SK-N-SH treated with all-trans-retinoic acid at 6 μM for 48 hours (cell line): Measurements from ENCODE around the gene HMGXB4.

Experiments used
- ATAC-seq: fragments of 200-7000 bp; cut with Tn5 transposase; 3 replicates; pipeline ENCODE4 v1.9.1; 2020; ENCODE audit warnings: mild to moderate bottlenecking, moderate library complexity
- ARNTL ChIP-seq: fragments of 450-650 bp; formaldehyde crosslinking; IDR thresholded peaks from 2 replicates; pipeline ENCODE4 v1.5.0; 2020; ENCODE audit warnings: low read depth, mild to moderate bottlenecking, moderate library complexity, borderline replicate concordance
- BACH2 ChIP-seq: fragments of 250-450 bp; sonication (Bioruptor Pico); IDR thresholded peaks from 2 replicates; pipeline ENCODE4 v1.9.0; 2021; ENCODE audit warnings: mild to moderate bottlenecking, borderline replicate concordance
- CREB5 ChIP-seq: fragments of 250-450 bp; sonication (Bioruptor Pico); IDR thresholded peaks from 2 replicates; pipeline ENCODE4 v1.5.1; 2020; ENCODE audit warnings: low read depth, mild to moderate bottlenecking, moderate library complexity
- CSDC2 ChIP-seq: fragments of 250-450 bp; sonication (Bioruptor Pico); IDR thresholded peaks from 2 replicates; pipeline ENCODE4 v1.5.0; 2020; ENCODE audit warnings: mild to moderate bottlenecking, moderate library complexity
- CSRNP3 ChIP-seq: fragments of 250-450 bp; sonication (Bioruptor Pico); IDR thresholded peaks from 2 replicates; pipeline ENCODE4 v1.5.1; 2021; ENCODE audit warnings: mild to moderate bottlenecking, moderate library complexity
- ESRRG ChIP-seq: fragments of 250-450 bp; sonication (Bioruptor Pico); IDR thresholded peaks from 2 replicates; pipeline ENCODE4 v1.6.1; 2021; ENCODE audit warnings: mild to moderate bottlenecking
- ISL1 ChIP-seq: fragments of 250-450 bp; sonication (Bioruptor Pico); IDR thresholded peaks from 2 replicates; pipeline ENCODE4 v2.1.2; 2022; ENCODE audit warnings: mild to moderate bottlenecking, moderate library complexity
- OSR1 ChIP-seq: fragments of 250-450 bp; sonication (Bioruptor Pico); IDR thresholded peaks from 2 replicates; pipeline ENCODE4 v1.8.0; 2022; ENCODE audit warnings: moderate library complexity, mild to moderate bottlenecking, inconsistent platforms
- POU6F1 ChIP-seq: fragments of 250-450 bp; sonication (Bioruptor Pico); IDR thresholded peaks from 2 replicates; pipeline ENCODE4 v1.8.0; 2021; ENCODE audit warnings: low read depth, mild to moderate bottlenecking, moderate library complexity, borderline replicate concordance
- PPARA ChIP-seq: fragments of 250-450 bp; sonication (Bioruptor Pico); IDR thresholded peaks from 2 replicates; pipeline ENCODE4 v1.5.0; 2020; ENCODE audit warnings: mild to moderate bottlenecking, borderline replicate concordance
- RARB ChIP-seq: fragments of 250-450 bp; sonication (Bioruptor Pico); IDR thresholded peaks from 2 replicates; pipeline ENCODE4 v1.8.0; 2021; ENCODE audit warnings: mild to moderate bottlenecking, moderate library complexity
- SNAI2 ChIP-seq: fragments of 250-450 bp; sonication (Bioruptor Pico); IDR thresholded peaks from 2 replicates; pipeline ENCODE4 v1.5.0; 2020; ENCODE audit warnings: mild to moderate bottlenecking, moderate library complexity
- TCF4 ChIP-seq: fragments of 250-450 bp; sonication (Bioruptor Pico); IDR thresholded peaks from 2 replicates; pipeline ENCODE4 v1.8.0; 2021; ENCODE audit warnings: mild to moderate bottlenecking, moderate library complexity, borderline replicate concordance
- TSHZ2 ChIP-seq: fragments of 250-450 bp; sonication (Bioruptor Pico); IDR thresholded peaks from 2 replicates; pipeline ENCODE4 v1.5.0; 2020; ENCODE audit warnings: mild to moderate bottlenecking, moderate library complexity
- ZC3H10 ChIP-seq: fragments of 250-450 bp; sonication (Bioruptor Pico); IDR thresholded peaks from 2 replicates; pipeline ENCODE4 v1.5.1; 2021; ENCODE audit warnings: mild to moderate bottlenecking, moderate library complexity
- ZFP30 ChIP-seq: fragments of 450-650 bp; formaldehyde crosslinking; IDR thresholded peaks from 2 replicates; pipeline ENCODE4 v1.5.0; 2022; ENCODE audit warnings: mild to moderate bottlenecking, moderate library complexity
- ZNF565 ChIP-seq: fragments of 450-650 bp; formaldehyde crosslinking; conservative IDR thresholded peaks from 2 replicates; pipeline ENCODE4 v1.5.0; 2020; ENCODE audit warnings: low read depth, mild to moderate bottlenecking, moderate library complexity
- ZNF8 ChIP-seq: fragments of 450-650 bp; formaldehyde crosslinking; IDR thresholded peaks from 2 replicates; pipeline ENCODE4 v1.5.0; 2020; ENCODE audit warnings: mild to moderate bottlenecking, moderate library complexity

HMGXB4 gene

GRCh38 chr22:35230417-35230816 lies 26.9 kb upstream of the HMGXB4 start:
- ATAC-seq: no peak
- TF ChIP-seq CSRNP3 (no peak), TSHZ2 (CRISPR knock-in tag) (no peak), BACH2 (CRISPR knock-in tag) (no peak), ARNTL (CRISPR knock-in tag) (no peak), CSDC2 (no peak), ZNF8 (CRISPR knock-in tag) (no peak), CREB5 (CRISPR knock-in tag) (no peak), POU6F1 (CRISPR knock-in tag) (no peak), ESRRG (CRISPR knock-in tag) (no peak), PPARA (CRISPR knock-in tag) (no peak), ISL1 (CRISPR knock-in tag) (no peak)

GRCh38 chr22:35230839-35231584 lies 26.3 kb upstream of the HMGXB4 start:
- peak; percentile 65 for ATAC-seq
- TF ChIP-seq CSDC2 (no peak), POU6F1 (CRISPR knock-in tag) (no peak), ISL1 (CRISPR knock-in tag) (no peak)
- TF ChIP-seq, all 23 proteins: peak for 0

GRCh38 chr22:35231585-35232084 lies 25.7 kb upstream of the HMGXB4 start:
- peak; percentile 93 for ATAC-seq
- TF ChIP-seq ESRRG (CRISPR knock-in tag) (no peak), TSHZ2 (CRISPR knock-in tag) (no peak), POU6F1 (CRISPR knock-in tag) (no peak), ZC3H10 (CRISPR knock-in tag) (no peak), BACH2 (CRISPR knock-in tag) (no peak), CSRNP3 (no peak), TCF4 (CRISPR knock-in tag) (no peak), ARNTL (CRISPR knock-in tag) (no peak), ZFP30 (CRISPR knock-in tag) (no peak), ISL1 (CRISPR knock-in tag) (no peak), SNAI2 (CRISPR knock-in tag) (no peak), RARB (CRISPR knock-in tag) (no peak), OSR1 (CRISPR knock-in tag) (no peak), CREB5 (CRISPR knock-in tag) (no peak), ZNF565 (CRISPR knock-in tag) (no peak)
